ENCODE measurements around the gene SOX3. TPM values are rescaled to one million over a fixed set of nuclear protein-coding genes. Genes with fewer than 3 reads are reported as not detected.

The SOX3 gene
- total RNA-seq, 1 donor from 2014 or later = not detected

DNA sequence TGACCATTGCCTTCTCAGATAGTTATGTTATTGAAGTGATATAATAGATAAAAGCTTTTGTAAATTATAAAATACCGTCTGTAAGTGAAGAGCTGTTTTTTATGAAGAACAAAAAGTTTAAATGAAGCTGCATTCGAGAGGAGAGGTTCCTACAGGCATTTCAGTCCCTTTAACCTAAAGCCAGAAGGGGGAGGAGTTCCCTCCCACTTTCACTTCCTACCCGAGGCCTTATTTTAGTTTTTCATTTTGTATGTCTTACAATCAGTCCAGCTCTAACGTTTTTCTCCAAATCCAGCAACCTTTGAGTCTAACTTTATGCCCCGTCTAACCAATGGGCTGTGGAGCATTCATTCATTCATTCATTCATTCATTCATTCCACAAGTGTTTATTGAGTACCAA, 16.5 kb upstream of the SOX3 start:
- no peaks in the 10 kb centered on the region for H3K36me3 Mint-ChIP-seq (ENCODE audit: unreplicated experiment)
- TF ChIP-seq, protein P1, sequence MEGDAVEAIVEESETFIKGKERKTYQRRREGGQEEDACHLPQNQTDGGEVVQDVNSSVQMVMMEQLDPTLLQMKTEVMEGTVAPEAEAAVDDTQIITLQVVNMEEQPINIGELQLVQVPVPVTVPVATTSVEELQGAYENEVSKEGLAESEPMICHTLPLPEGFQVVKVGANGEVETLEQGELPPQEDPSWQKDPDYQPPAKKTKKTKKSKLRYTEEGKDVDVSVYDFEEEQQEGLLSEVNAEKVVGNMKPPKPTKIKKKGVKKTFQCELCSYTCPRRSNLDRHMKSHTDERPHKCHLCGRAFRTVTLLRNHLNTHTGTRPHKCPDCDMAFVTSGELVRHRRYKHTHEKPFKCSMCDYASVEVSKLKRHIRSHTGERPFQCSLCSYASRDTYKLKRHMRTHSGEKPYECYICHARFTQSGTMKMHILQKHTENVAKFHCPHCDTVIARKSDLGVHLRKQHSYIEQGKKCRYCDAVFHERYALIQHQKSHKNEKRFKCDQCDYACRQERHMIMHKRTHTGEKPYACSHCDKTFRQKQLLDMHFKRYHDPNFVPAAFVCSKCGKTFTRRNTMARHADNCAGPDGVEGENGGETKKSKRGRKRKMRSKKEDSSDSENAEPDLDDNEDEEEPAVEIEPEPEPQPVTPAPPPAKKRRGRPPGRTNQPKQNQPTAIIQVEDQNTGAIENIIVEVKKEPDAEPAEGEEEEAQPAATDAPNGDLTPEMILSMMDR (IDR thresholded peaks at IDR 0.05) = no peak
- no peaks in the 10 kb centered on the region for H3K27me3 Mint-ChIP-seq (ENCODE audit: unreplicated experiment)

DNA sequence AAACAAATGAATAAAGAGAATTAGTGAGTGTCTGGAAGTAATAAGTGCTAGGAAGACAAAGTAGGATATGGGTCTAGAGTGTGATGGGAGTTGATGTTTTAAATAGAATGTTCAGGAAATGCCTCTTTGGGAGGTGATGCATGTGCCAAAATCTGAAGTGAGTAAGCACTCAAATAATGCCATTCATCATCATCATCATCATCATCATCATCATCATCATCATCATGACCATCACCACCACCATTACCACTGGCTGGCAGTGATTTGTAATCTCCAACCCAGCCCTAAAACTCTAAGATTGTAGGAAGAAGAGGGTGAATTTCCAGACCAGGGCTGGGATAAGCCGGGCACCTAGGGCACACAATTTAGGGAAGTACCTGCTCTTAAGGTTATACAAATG, 9.7 kb upstream of the SOX3 start:
- Mint-ChIP-seq H3K36me3 (ENCODE audit: unreplicated experiment) (peaks cover 1% of the 10 kb centered on the region), H3K27ac (ENCODE audit: unreplicated experiment) (no peak overlapping the region), H3K9me3 (ENCODE audit: unreplicated experiment) (peaks cover 4% of the 10 kb centered on the region), H3K4me3 (ENCODE audit: unreplicated experiment) (no peak overlapping the region), H3K27me3 (ENCODE audit: unreplicated experiment) (peaks cover 23% of the 10 kb centered on the region), H3K4me1 (ENCODE audit: unreplicated experiment) (no peaks in the 10 kb centered on the region)
- no peak for DNase-seq (ENCODE audit: extremely low spot score, unreplicated experiment)
- TF ChIP-seq, protein P1 (IDR thresholded peaks at IDR 0.05) = no peak

More for the DNA sequence above, 16.5 kb upstream of the SOX3 start:
- Mint-ChIP-seq H3K4me3 (ENCODE audit: unreplicated experiment) (no peak overlapping the region), H3K9me3 (ENCODE audit: unreplicated experiment) (no peaks in the 10 kb centered on the region), H3K4me1 (ENCODE audit: unreplicated experiment) (no peaks in the 10 kb centered on the region), H3K27ac (ENCODE audit: unreplicated experiment) (no peak overlapping the region)
- no peak for DNase-seq (ENCODE audit: extremely low spot score, unreplicated experiment)

DNA sequence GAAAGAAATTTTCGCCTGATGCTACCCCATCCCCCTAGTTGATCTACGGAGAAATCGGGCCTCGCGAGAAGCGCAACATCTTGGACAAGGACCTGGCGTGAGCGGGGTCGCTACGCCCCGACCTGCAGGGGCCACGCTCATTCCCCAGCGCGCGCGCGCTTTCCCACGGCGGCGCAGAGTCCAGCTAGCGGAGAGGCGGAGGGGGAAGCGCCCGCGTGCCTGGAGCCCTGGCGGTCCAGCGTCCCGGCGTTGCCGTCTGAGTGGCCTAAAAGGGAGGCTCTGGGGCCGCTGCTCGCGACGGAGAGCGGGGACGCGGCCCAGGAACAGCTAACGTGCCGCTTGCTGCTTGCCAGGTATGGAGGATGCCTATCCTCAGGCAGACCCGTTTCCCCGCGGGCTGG, 6.0 kb upstream of the SOX3 start:
- Mint-ChIP-seq H3K27me3 (ENCODE audit: unreplicated experiment) (peaks cover 55% of the 10 kb centered on the region), H3K36me3 (ENCODE audit: unreplicated experiment) (peaks cover 1% of the 10 kb centered on the region), H3K4me1 (ENCODE audit: unreplicated experiment) (peaks cover 3% of the 10 kb centered on the region), H3K9me3 (ENCODE audit: unreplicated experiment) (peaks cover 4% of the 10 kb centered on the region), H3K27ac (ENCODE audit: unreplicated experiment) (no peak overlapping the region), H3K4me3 (ENCODE audit: unreplicated experiment) (no peak overlapping the region)
- no peak for DNase-seq (ENCODE audit: extremely low spot score, unreplicated experiment)
- TF ChIP-seq, protein P1 (IDR thresholded peaks at IDR 0.05) = no peak

DNA sequence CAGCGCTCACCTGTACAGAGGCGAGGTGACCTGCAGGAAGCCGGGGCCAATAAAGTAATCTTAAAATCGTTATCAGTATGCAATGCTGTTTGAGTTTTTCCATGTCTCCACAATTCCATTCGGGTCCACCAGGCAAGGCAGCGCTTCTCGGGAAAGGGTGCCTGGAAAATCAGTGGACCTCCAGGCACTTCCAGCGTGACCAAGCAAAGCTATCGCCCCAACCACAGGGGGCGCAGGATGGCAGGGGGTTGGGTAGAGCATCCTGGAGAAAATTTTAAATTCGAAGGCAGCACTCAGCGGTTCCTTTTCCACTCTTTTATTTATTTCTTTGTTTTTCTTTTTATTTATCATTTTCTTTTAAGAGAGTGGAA, 5.4 kb upstream of the SOX3 start:
- Mint-ChIP-seq H3K4me3 (ENCODE audit: unreplicated experiment) (no peak overlapping the region), H3K27ac (ENCODE audit: unreplicated experiment) (no peak overlapping the region), H3K27me3 (ENCODE audit: unreplicated experiment) (peaks cover 60% of the 10 kb centered on the region), H3K36me3 (ENCODE audit: unreplicated experiment) (peaks cover 1% of the 10 kb centered on the region), H3K9me3 (ENCODE audit: unreplicated experiment) (peaks cover under 1% of the 10 kb centered on the region), H3K4me1 (ENCODE audit: unreplicated experiment) (peaks cover 5% of the 10 kb centered on the region)
- no peak for DNase-seq (ENCODE audit: extremely low spot score, unreplicated experiment)
- TF ChIP-seq, protein P1 (IDR thresholded peaks at IDR 0.05) = no peak

DNA sequence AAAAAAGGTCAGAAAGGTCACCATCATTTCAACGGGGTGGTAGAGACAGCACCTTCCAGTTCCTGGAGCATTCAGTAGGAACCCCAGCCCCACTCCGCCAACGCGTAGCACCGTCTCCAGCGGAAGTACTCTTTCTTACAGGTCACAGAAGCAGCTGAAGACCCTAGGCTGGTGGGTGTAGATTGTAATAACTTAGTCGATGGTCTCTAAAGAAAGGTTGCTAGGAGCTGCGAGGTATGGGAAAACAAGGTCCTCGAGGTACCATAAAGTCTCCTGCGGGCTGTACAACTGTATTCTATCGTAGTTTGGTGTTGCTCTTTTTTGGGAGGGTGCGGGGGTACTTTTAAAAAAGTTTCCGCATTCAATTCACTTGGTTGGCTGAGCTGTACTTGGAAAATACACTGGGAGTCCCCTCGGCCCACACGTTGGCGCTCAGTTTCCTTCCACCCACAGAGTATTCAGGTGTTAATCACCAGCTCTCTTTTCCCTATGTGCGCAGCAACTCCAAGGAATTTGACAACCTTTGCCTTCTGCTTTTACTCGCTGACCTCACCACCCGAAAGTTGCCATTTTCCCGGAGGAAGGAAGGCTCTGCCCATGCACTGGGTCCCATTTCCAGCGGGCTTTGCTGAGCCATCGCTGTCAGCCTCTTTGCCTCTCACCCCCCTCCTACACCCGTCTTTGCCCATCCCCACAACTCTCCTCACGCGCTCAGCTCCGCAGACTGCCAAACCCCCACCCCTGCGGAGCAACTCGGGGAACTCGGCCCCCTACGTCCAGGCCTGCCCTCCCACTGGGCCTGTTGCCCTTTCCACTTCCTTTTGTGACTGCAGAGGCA, 4.8 kb upstream of the SOX3 start:
- Mint-ChIP-seq H3K27me3 (ENCODE audit: unreplicated experiment) (peaks cover 63% of the 10 kb centered on the region), H3K9me3 (ENCODE audit: unreplicated experiment) (no peaks in the 10 kb centered on the region), H3K27ac (ENCODE audit: unreplicated experiment) (no peak overlapping the region), H3K4me1 (ENCODE audit: unreplicated experiment) (peaks cover 7% of the 10 kb centered on the region), H3K4me3 (ENCODE audit: unreplicated experiment) (no peak overlapping the region), H3K36me3 (ENCODE audit: unreplicated experiment) (peaks cover 1% of the 10 kb centered on the region)
- TF ChIP-seq, protein P1 (IDR thresholded peaks at IDR 0.05) = no peak
- no peak for DNase-seq (ENCODE audit: extremely low spot score, unreplicated experiment)
